DMS53 (cell line): ENCODE measurements around the gene MUC22.
"Not testable (repeated sequence)": the region's sequence is repeated elsewhere in the genome, so short reads cannot be mapped to it uniquely, and the experiment has no call there.

Source experiments
- DNase-seq: peaks from one replicate; lab custom pipeline; 2025; lab: John Stamatoyannopoulos, UW

The MUC22 gene

DNA sequence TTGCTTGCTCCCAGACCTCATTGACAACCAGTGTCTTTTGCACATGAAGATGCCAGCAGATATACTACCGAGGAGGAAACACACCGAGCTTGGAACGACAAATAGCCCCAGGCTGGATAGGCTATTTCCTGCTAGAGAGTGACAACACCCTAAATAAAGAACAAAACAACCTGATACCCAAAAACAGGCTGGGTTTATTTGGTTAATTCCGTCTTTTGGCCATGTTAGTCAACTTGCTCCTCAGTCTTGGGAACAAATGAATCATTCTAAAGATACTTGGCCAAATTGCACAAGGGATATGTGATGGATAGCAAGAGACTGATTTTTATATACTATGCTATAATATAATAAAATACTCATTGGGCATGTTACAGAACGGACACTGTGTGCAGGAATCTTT lies 11.5 kb upstream of the MUC22 start:
- no peak for DNase-seq

DNA sequence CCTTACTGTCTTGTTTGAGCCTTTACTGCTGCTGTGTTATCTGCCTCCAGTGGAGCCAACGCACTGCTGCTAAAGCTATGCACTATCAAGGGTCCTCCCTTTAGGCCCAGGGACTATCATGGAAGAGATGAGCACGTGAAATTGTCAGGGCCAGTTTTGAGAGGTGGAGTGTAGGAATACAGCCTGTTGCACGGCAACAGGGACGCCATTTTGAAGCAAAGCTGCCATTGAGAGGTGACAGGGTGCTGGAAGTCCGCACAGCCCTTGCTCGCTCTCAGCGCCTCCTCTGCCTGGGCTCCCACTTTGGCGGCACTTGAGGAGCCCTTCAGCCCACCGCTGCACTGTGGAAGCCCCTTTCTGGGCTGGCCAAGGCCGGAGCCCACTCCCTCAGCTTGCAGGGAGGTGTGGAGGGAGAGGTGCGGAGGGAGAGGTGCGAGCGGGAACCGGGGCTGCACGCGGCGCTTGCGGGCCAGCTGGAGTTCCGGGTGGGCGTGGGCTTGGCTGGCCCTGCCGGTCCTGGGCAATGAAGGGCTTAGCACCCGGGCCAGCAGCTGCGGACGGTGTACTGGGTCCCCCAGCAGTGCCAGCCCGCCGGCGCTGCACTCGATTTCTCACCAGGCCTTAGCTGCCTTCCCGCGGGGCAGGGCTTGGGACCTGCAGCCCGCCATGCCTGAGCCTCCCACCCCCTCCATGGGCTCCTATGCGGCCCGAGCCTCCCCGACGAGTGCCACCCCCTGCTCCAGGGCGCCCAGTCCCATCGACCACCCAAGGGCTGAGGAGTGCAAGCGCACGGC lies 10.0 kb upstream of the MUC22 start:
- DNase-seq: not testable (repeated sequence)

DNA sequence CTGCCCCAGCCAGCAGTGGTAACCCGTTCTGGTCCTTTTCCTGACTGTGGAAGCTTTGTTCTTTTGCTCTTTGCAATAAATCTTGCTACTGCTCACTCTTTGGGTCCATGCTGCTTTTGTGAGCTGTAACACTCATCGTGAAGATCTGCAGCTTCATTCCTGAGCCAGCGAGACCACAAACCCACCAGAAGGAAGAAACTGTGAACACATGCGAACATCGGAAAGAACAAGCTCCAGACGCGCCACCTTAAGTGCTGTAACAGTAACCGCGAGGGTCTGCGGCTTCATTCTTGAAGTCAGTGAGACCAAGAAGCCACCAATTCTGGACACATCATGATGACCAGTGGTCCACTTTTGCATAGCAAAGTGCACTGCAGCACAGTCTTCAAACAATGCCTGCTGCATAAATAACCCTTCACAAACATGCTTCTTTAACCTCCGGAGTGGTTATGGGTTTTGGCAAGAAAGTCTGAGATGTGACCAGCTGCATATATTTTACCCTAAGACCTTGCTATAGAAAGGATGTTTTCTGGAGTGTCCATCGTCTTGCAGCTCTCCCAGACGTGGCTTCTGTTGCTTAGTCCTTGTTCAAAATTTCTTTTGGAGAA lies 8.9 kb upstream of the MUC22 start:
- no peak for DNase-seq

DNA sequence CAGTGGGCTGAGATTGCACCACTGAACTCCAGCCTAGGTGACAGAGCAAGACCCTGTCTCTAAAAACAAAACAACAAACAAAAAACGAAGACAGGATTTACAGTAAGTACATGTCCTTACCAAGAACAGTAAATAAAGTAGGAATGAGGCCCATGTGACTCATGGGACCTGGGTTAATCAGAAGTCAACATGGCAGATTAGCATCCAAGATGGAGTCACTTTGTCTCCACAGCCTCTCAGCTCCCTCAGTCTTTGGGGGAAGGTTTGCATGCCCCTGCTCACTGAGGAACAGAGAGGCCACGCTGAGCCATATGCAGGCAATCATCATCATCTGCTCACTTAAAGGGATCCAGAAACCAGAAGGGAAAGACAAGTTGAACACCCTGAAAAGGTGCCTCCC lies 7.8 kb upstream of the MUC22 start:
- no peak for DNase-seq

DNA sequence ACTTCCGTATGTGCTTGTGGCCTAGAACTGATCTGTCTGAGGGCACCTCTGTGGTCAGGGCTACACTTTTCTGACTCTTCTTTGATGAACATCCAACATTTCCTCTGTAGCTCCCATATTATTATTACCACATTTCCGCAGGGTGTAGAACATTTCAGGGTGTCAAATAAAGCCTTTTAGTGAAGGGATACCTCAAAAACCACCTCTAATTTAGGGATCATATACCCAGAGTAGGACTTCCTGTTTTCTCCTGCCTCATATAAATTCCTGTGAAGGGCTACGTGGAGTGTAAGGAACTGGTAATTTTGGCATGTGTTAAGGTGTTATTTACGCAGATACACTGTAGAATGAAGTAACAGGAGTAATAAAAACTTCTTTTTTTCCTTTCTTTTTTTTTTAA lies 5.5 kb upstream of the MUC22 start:
- DNase-seq: no peak

DNA sequence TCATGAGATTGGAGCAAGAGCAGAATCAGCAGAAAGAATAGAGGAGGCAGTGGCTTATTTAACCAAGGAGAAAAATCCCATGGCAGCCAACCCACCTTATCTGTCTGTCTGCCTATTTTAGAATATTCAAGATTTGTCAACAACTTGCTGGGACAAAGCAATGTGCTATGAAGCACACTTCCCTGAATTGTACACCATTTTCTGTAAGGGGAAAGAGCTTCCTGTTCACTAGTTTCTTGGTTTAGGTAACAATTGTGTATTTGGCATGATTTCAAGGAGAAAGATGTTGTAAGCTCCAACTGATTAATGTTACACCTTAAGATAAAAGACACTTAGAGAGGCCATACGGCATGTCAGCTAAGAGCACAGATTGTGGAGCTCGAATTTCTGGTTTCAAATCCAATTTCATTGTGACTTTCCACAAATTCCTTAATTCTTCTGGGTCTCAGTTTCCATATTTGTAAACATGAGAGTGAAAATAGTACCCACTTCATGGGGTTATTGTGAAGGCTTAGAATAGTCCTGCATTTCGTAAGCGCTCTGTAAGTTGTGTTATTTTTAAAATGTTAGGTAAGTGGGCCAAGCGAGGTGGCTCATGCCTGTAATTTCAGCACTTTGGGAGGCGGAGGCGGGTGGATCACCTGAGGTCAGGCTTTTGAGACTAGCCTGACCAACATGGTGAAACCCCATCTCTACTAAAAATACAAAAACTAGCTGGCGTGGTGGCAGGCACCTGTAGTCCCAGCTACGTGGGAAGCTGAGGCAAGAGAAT lies 4.8 kb upstream of the MUC22 start:
- no peak for DNase-seq

DNA sequence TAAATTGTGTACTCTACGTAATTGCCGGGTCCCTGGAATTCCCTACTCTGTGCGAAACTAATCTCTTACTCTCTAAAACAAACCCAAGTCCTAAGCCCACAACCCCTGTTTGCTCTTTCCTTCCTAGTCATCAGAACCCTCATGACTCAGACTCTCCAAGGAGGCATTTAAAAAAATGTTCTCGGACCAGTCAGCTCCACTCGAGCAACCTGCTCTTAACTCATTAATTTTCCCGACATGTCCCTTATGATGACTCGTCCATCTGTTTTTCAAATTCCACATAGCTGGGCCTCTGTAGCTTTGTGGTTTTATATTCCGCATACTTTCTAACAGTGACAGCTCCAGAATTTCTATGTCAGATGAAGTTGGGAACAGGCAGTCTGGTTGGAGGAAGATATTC lies 2.6 kb upstream of the MUC22 start:
- DNase-seq: peak; percentile 34

DNA sequence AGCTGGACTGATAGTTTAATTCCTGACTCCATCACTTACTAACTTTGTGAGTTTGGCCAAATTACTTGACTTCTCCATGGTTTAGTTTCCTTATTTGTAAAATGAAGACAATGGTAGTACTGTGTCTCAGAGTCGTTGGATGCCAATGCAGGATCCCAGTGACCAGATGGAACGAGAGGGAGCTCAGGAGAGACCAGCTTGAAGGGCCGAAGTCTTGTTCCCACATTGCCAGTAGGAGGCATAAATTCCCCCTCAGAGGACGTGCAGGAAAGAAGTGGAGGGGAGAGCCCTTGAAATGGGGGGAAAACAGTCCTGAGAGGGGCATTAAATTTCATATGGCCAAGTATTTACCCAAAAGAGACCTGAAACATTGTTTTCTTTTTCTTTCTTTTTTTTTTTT lies 2.1 kb upstream of the MUC22 start:
- no peak for DNase-seq

DNA sequence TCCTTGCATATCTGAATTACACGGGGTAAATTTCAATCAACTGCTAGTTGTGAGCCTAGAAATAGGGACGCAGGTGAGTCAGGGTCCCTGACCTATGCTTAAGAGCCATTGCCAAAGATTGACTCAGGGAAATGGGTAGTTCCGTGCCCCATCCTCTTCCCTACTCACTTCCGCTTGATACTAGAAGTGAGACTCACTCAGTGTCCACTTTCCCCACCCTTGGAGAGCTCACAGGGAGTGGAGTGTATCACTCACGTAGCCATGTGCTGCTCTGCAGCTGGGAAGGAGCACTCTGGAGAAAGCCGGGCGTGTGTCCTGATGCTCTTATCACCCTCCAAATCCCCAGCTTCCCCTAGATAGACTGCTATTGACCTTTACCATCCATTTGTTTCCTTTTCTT lies 543 bp upstream of the MUC22 start:
- DNase-seq: no peak

DNA sequence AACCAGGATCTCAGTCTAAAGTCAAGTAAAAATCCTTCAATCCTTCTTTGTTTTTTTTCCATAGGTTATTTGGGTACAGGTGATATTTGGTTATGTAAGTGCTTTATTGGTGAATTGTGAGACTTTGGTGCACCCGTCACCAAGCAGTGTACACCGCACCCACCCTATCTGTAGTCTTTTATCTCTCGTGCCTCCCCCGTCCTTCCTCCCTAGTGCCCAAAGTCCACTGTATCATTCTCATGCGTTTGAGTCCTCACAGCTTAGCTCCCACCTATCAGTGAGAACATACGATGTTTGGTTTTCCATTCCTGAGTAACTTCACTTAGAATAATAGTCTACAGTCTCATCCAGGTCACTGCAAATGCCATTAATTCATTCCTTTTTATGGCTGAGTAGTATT lies 879 bp downstream of the MUC22 start:
- DNase-seq: no peak

DNA sequence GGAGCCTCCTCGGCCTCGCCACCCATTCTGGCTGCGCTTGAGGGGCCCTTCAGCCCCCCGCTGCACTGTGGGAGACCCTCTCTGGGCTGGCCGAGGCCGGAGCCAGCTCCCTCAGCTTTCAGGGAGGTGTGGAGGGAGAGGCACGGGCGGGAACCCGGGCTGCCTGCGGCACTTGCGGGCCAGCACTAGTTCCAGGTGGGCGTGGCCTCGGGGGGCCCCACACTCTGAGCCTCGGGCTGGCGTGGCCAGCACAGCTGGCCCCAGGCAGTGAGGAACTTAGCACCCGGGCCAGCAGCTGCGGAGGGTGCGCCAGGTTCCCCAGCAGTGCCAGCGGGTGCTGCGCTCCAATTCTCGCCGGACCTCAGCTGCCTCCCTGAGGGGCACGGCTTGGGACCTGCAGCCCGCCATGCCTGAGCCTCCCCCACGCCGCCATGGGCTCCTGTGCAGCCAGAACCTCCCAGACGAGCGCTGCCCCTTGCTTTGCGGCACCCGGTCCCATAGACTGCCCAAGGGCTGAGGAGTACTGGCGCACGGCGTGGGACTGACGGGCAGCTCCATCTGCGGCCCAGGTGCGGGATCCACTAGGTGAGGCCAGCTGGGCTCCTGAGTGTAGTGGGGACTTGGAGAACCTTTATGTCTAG lies 6.5 kb downstream of the MUC22 start:
- DNase-seq: no peak

DNA sequence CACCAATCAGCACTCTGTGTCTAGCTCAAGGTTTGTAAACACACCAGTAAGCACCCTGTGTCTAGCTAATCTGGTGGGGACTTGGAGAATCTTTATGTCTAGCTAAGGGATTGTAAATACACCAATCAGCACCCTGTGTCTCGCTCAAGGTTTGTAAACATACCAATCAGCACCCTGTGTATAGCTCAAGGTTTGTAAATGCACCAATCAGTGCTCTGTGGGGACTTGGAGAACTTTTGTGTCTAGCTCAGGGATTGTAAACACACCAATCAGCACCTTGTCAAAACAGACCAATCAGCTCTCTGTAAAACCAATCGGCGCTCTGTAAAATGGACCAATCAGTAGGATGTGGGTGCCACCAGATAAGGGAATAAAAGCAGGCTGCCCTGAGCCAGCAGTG lies 7.2 kb downstream of the MUC22 start:
- DNase-seq: not testable (repeated sequence)

DNA sequence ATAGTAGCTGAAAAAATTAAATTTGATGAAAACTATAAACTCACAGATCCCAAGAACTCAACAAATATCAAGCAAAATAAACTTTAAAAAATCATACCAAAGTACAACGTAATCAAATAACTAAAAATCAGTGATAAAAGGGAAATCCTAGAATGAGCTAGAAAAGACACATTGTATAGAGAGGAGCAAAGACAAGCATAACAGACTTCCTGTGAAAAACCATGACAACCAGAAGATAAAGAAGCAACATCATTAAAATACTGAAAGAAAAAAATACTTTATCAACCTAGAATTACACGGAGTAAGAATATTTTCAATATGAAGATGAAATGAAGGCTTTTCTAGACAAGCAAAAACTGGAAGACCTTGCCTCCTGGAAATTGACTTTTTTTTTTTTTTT lies 9.8 kb downstream of the MUC22 start:
- peak; percentile 39 for DNase-seq

DNA sequence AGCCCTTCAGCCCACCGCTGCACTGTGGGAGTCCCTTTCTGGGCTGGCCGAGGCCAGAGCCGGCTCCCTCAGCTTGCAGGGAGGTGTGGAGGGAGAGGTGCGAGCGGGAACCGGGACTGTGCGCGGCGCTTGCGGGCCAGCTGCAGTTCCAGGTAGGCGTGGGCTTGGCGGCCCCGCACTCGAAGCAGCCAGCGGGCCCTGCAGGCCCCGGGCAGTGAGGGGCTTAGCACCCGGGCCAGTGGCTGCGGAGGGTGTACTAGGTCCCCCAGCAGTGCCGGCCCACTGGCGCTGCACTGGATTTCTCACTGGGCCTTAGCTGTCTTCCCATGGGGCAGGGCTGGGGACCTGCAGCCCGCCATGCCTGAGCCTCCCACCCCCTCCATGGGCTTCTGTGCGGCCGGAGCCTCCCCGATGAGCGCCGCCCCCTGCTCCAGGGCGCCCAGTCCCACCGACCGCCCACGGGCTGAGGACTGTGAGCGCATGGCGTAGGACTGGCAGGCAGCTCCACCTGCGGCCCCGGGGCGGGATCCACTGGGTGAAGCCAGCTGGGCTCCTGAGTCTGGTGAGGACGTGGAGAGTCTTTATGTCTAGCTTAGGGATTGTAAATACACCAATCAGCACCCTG lies 10.5 kb downstream of the MUC22 start:
- peak; percentile 47 for DNase-seq

DNA sequence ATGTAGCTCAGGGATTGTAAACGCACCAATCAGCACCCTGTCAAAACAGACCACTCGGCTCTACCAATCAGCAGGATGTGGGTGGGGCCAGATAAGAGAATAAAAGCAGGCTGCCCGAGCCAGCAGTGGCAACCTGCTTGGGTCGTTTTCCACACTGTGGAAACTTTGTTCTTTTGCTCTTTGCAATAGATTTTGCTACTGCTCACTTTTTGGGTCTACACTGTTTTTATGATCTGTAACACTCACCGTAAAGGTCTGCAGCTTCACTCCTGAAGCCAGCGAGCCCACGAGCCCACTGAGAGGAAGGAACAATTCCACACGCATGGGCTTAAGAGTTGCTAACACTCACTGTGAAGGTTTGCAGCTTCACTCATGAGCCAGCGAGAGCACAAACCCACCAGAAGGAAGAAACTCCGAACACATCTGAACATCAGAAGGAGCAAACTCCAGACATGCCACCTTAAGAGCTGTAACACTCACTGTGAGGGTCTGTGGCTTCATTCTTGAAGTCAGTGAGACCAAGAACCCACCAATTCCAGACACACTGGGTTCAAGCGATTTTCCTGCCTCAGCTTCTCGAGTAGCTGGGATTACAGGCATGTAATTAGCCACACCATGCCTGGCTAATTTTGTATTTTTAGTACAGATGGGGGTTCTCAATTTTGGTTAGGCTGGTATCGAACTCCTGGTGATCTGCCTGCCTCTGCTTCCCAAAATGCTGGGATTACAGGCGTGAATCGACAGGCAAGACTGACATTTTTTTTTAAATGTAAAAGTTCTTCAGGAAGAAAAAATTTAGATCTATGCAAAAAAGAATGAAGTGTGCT lies 11.6 kb downstream of the MUC22 start:
- not testable (repeated sequence) for DNase-seq

DNA sequence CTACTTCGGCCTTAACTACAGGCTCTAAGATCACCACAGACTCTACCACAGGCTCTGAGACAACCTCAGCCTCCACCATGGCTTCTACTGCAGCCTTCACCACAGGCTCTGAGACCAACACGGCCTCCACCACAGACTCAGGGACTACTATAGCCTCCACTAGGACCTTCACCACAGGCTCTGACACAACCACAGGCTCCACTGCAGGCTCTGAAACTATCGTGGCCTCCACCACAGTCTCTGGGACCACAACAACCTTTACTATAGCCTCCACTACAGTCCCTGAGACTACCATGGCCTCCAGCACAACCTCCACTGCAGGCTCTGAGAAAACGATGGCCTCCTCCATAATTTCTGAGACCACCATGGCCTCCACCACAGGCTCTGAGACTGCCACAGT lies 15.3 kb downstream of the MUC22 start:
- DNase-seq: no peak

DNA sequence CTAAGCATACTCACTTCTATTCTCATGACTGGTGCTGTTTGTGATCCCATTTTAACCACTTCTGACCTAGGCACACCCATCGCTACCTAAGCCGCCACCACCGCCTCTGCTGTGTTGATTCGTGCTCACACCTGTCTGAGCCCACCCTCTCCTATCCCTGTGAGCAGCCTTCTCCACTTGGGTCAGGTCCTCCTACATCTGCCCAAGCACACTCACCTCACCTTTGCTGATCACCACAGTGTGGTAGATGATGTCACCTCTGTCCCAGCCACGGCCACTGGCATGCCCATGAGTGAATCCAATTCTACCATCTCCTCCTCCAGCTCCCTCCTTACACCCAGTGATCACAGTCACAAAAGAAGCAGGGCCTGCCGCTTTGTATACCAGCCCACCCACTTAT lies 20.8 kb downstream of the MUC22 start:
- no peak for DNase-seq

DNA sequence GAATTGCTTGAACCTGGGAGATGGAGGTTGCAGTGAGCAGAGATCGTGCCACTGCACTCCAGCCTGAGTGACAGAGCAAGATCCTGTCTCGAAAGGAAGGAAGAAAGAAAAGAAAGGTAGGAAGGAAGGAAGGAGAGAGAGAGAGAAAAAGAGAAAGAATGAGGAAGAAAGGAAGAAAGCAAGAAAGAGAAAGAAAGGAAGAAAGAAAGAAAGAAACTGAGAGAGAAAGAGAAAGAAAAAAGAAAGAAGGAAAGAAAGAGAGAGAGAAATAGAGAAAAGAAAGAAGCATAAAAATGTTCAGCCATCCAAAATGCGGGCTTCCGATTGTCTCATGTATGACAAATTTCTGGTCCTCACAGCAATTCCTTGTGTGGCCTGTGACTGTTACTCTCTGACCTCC lies 22.8 kb downstream of the MUC22 start:
- no peak for DNase-seq

DNA sequence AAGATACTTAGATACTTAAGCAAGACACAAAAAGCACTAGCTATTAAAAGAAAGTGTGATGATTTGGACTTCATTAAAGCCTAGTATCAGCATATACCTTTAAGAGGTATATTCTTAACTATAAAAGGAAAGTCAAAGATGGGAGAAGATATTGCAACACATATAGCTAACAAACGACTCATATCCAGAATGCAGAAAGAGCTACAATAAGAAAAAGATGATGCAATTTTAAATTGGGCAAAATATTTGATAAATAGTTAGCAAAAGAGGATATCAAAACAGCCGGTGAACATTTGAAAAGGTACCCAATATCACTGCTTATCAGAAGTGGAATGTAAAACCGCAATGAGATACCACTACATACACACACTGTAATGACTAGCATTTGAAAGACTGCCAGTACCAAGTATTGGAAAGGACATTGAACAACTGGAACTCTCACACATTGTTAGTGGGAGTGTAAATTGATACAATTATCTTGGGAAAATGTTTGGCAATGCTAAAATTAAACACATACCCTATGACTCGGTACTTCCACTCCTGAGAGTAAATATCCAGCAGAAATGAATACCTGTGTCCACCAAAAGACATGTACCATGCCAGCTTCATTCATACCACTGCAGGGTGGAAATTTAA lies 25.7 kb downstream of the MUC22 start:
- DNase-seq: no peak

DNA sequence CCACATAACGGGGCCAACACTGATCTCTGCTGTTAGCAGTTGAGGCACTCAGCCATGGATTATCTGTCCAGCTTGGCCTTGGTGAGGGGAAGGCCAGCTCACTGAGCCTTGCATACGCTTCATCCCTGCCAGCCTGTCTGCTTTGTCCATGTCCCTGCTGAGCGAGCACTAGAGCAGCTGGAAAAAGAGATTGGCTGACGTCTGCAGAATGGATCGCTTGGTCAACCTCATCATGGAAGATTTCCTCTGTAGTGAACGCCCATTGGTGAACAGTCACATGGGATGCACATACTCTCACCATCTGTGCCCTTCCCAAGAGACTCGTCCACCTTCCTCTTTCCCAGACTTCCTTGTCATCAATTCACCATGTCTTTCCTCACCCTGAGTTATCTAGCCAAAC lies 26.9 kb downstream of the MUC22 start:
- no peak for DNase-seq

DNA sequence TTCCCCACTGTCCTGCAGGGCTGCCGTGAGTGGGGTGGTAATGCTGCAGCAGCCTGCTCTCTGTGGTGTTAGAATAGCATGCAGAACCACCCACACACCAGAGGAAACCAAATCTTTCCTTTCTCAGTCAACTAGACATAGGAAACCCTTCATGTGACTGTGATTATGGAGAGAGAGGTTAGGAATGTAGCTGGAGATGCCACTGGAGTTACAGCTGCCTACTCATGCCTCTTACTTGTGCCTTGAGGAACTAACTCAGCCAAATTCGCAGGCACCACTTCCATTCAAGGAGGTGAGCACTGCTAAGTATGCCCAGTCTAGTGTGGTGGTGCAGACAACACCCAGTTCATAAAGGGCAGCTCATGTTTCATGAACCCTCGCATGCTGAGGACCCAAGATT lies 27.4 kb downstream of the MUC22 start:
- DNase-seq: no peak
